ENCODE data around the gene SCARB1. TPM values are rescaled to one million over a fixed set of nuclear protein-coding genes. Genes with fewer than 3 reads are reported as not detected.

Gene SCARB1
- total and polyA plus RNA-seq, 2 experiments from 2014 or later: 31.0 to 62.5 TPM

DNA sequence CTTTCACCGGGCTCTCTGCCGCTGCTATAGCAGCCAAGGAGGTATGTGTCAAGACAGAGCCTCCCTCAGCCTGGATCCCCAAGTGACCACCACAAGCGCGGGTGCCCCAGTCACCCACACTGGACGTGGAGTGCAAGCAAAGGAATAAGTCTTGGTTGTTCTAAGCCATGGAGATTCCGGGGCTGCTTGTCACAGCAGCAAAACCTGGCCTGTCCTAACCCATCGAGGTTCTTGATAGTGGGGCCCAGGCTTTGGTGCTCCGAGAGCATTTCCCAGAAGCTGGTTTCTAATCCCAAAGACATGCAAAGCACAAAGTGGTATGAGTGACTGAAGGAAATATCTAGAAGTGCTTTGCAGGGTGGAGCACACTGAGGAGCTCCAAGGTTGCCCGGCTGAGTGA is 51.3 kb downstream of the SCARB1 start (continued):
- TF ChIP-seq, protein P1, sequence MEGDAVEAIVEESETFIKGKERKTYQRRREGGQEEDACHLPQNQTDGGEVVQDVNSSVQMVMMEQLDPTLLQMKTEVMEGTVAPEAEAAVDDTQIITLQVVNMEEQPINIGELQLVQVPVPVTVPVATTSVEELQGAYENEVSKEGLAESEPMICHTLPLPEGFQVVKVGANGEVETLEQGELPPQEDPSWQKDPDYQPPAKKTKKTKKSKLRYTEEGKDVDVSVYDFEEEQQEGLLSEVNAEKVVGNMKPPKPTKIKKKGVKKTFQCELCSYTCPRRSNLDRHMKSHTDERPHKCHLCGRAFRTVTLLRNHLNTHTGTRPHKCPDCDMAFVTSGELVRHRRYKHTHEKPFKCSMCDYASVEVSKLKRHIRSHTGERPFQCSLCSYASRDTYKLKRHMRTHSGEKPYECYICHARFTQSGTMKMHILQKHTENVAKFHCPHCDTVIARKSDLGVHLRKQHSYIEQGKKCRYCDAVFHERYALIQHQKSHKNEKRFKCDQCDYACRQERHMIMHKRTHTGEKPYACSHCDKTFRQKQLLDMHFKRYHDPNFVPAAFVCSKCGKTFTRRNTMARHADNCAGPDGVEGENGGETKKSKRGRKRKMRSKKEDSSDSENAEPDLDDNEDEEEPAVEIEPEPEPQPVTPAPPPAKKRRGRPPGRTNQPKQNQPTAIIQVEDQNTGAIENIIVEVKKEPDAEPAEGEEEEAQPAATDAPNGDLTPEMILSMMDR (conservative IDR thresholded peaks at IDR 0.05; ENCODE audit: low read depth in 2 of 2): no peak
- TF ChIP-seq CREB1 (CRISPR knock-in tag; IDR thresholded peaks at IDR 0.05; ENCODE audit: low read depth) (no peak), ZNF331 (CRISPR knock-in tag; IDR thresholded peaks at IDR 0.05; ENCODE audit: low read depth) (no peak)

DNA sequence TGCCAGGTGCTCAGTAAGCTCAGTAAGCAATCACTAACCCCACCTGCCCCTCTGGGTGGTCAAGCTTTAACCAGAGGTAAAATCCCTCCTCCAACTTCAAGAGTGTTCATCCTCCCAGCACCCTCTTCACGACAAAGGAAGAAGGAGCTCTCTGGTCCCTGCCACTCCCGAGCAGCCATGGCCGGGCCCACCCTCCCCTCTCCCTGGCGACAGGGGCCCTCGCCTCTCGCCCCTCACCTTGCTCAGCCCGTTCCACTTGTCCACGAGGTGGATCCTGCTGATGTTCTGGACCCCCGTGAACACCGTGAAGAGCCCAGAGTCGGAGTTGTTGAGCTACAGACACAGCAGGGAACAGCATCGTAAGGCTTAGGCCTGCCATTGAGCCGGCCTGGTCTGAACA is 52.0 kb downstream of the SCARB1 start:
- no peaks in the 10 kb centered on the region for H3K9me3 Mint-ChIP-seq
- no peak overlapping the region for H3K4me3 ChIP-seq
- H3K36me3 Mint-ChIP-seq (ENCODE audit: low read depth): peaks cover 44% of the 10 kb centered on the region
- peaks cover 4% of the 10 kb centered on the region; the same call in 2 of the 3 replicates for H3K4me1 Mint-ChIP-seq
- no peaks in the 10 kb centered on the region for H3K27me3 ChIP-seq (ENCODE audit: insufficient read depth)
- DNase-seq (ENCODE audit: low spot score) (no peak), ATAC-seq (no peak)
- H3K9me2 ChIP-seq (ENCODE audit: insufficient read depth): no peaks in the 10 kb centered on the region
- peaks cover 1% of the 10 kb centered on the region for H3K27me3 Mint-ChIP-seq (ENCODE audit: insufficient read depth, low read depth, poor library complexity)
- H3K27ac Mint-ChIP-seq: no peak overlapping the region
- no peak overlapping the region for H3K27ac ChIP-seq (ENCODE audit: low read depth)
- H4K20me1 ChIP-seq (replicated peaks; ENCODE audit: insufficient read depth): no peaks in the 10 kb centered on the region
- H3K36me3 ChIP-seq (ENCODE audit: insufficient read depth): 0 out of 2 replicates have a peak, but pooled peaks cover 3% of the 10 kb centered on the region
- TF ChIP-seq EZH2 (IDR thresholded peaks at IDR 0.05; ENCODE audit: low read depth, unreplicated experiment): no peak
- TF ChIP-seq JUNB (IDR thresholded peaks at IDR 0.05; ENCODE audit: unreplicated experiment): no peak
- TF ChIP-seq, protein P2, sequence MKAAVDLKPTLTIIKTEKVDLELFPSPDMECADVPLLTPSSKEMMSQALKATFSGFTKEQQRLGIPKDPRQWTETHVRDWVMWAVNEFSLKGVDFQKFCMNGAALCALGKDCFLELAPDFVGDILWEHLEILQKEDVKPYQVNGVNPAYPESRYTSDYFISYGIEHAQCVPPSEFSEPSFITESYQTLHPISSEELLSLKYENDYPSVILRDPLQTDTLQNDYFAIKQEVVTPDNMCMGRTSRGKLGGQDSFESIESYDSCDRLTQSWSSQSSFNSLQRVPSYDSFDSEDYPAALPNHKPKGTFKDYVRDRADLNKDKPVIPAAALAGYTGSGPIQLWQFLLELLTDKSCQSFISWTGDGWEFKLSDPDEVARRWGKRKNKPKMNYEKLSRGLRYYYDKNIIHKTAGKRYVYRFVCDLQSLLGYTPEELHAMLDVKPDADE (IDR thresholded peaks at IDR 0.05): no peak
- no peak for TF ChIP-seq STAT1 (IDR thresholded peaks at IDR 0.05; ENCODE audit: unreplicated experiment)
- TF ChIP-seq EZH2phosphoT487 (IDR thresholded peaks at IDR 0.05; ENCODE audit: unreplicated experiment): no peak
- no peak for TF ChIP-seq POLR2AphosphoS5 (IDR thresholded peaks at IDR 0.05; ENCODE audit: low read depth)
- TF ChIP-seq, protein P3, sequence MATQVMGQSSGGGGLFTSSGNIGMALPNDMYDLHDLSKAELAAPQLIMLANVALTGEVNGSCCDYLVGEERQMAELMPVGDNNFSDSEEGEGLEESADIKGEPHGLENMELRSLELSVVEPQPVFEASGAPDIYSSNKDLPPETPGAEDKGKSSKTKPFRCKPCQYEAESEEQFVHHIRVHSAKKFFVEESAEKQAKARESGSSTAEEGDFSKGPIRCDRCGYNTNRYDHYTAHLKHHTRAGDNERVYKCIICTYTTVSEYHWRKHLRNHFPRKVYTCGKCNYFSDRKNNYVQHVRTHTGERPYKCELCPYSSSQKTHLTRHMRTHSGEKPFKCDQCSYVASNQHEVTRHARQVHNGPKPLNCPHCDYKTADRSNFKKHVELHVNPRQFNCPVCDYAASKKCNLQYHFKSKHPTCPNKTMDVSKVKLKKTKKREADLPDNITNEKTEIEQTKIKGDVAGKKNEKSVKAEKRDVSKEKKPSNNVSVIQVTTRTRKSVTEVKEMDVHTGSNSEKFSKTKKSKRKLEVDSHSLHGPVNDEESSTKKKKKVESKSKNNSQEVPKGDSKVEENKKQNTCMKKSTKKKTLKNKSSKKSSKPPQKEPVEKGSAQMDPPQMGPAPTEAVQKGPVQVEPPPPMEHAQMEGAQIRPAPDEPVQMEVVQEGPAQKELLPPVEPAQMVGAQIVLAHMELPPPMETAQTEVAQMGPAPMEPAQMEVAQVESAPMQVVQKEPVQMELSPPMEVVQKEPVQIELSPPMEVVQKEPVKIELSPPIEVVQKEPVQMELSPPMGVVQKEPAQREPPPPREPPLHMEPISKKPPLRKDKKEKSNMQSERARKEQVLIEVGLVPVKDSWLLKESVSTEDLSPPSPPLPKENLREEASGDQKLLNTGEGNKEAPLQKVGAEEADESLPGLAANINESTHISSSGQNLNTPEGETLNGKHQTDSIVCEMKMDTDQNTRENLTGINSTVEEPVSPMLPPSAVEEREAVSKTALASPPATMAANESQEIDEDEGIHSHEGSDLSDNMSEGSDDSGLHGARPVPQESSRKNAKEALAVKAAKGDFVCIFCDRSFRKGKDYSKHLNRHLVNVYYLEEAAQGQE (IDR thresholded peaks at IDR 0.05; ENCODE audit: unreplicated experiment): no peak
- H3K4me1 ChIP-seq (ENCODE audit: insufficient read depth): no peaks in the 10 kb centered on the region
- no peaks in the 10 kb centered on the region for H3K79me2 ChIP-seq (replicated peaks; ENCODE audit: insufficient read depth)
- 0 out of 2 replicates have a peak, but pooled peaks cover 4% of the 10 kb centered on the region for H3F3A ChIP-seq (replicated peaks; ENCODE audit: low read depth)
- H3K4me2 ChIP-seq: no peak overlapping the region
- H2AFZ ChIP-seq: no peak overlapping the region
- no peak overlapping the region for H3K4me3 Mint-ChIP-seq

Measured in GM23338 (cell line).